Neuronal stem cell (in vitro differentiated cells): ENCODE data around the gene NUTM1. TPM values are rescaled to one million over a fixed set of nuclear protein-coding genes. Genes with fewer than 3 reads are reported as not detected.

Experiments used
- DNase-seq: peaks from one replicate; pipeline ENCODE4 v3.0.0-alpha.2; 2013; ENCODE audit warnings: low spot score
- H2AFZ ChIP-seq: one replicate; pipeline ENCODE4 v1.6.1; 2013; ENCODE audit warnings: mild to moderate bottlenecking, low read length, inconsistent platforms
- H2AK5ac ChIP-seq: 2 replicates; pipeline ENCODE4 v1.6.1; 2013; ENCODE audit warnings: low read depth, mild to moderate bottlenecking, inconsistent platforms, low read length, moderate library complexity, mixed read lengths
- H2BK120ac ChIP-seq: 2 replicates; pipeline ENCODE4 v1.6.1; 2013; ENCODE audit warnings: low read depth, mild to moderate bottlenecking, inconsistent platforms, low read length, moderate library complexity, mixed read lengths
- H2BK12ac ChIP-seq: one replicate; pipeline ENCODE4 v1.6.1; 2013; ENCODE audit warnings: low read length, inconsistent platforms
- H2BK15ac ChIP-seq: 2 replicates; pipeline ENCODE4 v1.6.1; 2013; ENCODE audit warnings: mild to moderate bottlenecking, low read length, inconsistent platforms, mixed read lengths
- H2BK5ac ChIP-seq: one replicate; pipeline ENCODE4 v1.6.1; 2013; ENCODE audit warnings: inconsistent platforms, mild to moderate bottlenecking, low read length, moderate library complexity
- H3K14ac ChIP-seq: one replicate; pipeline ENCODE4 v1.6.1; 2013; ENCODE audit warnings: low read length, inconsistent platforms
- H3K18ac ChIP-seq: 2 replicates; pipeline ENCODE4 v1.6.1; 2013; ENCODE audit warnings: low read length, inconsistent platforms
- H3K23ac ChIP-seq: 2 replicates; pipeline ENCODE4 v1.6.1; 2013; ENCODE audit warnings: low read depth, mild to moderate bottlenecking, mixed read lengths, low read length, inconsistent platforms; ENCODE audit not compliant: poor library complexity
- H3K27ac ChIP-seq: replicated peaks from 3 replicates; pipeline ENCODE4 v1.5.1; 2013; ENCODE audit warnings: low read length, inconsistent platforms
- H3K27me3 ChIP-seq, 3 experiments: 2 replicates each; pipeline ENCODE4 v1.6.1; 2013; ENCODE audit warnings: low read length in 3 of 3, mild to moderate bottlenecking in 2 of 3, inconsistent platforms in 1 of 3, low read depth in 1 of 3, mixed read lengths in 1 of 3, moderate library complexity in 1 of 3; ENCODE audit not compliant: control insufficient read depth in 3 of 3, insufficient read depth in 3 of 3
- H3K36me3 ChIP-seq, 2 donors: replicated peaks in 1 of 2; 2 replicates each; pipeline ENCODE4 v1.6.1; 2013; ENCODE audit warnings: low read length in 2 of 2; ENCODE audit not compliant: control insufficient read depth in 2 of 2, insufficient read depth in 2 of 2
- H3K4ac ChIP-seq: 2 replicates; pipeline ENCODE4 v1.6.1; 2013; ENCODE audit warnings: inconsistent platforms, mild to moderate bottlenecking, low read length, moderate library complexity
- H3K4me1 ChIP-seq, 2 donors: 1 replicate in 1 of 2; 2 replicates in 1 of 2; pipeline ENCODE4 v1.6.1; 2013; ENCODE audit warnings: low read length in 2 of 2, low read depth in 1 of 2; ENCODE audit not compliant: control insufficient read depth in 2 of 2, insufficient read depth in 1 of 2
- H3K4me2 ChIP-seq: one replicate; pipeline ENCODE4 v1.6.1; 2013; ENCODE audit warnings: mild to moderate bottlenecking, low read length, inconsistent platforms; ENCODE audit not compliant: insufficient read depth, poor library complexity, severe bottlenecking
- H3K4me3 ChIP-seq, 2 donors: 2 replicates each; pipeline ENCODE4 v1.5.1; 2013; ENCODE audit warnings: low read length in 2 of 2, mild to moderate bottlenecking in 2 of 2, inconsistent platforms in 1 of 2, moderate library complexity in 1 of 2
- H3K79me1 ChIP-seq: one replicate; pipeline ENCODE4 v1.6.1; 2013; ENCODE audit warnings: low read depth, mild to moderate bottlenecking, inconsistent platforms, low read length, moderate library complexity
- H3K9ac ChIP-seq: one replicate; pipeline ENCODE4 v1.6.1; 2013; ENCODE audit warnings: mild to moderate bottlenecking, low read depth, low read length, inconsistent platforms; ENCODE audit not compliant: poor library complexity
- H3K9me3 ChIP-seq, 2 donors: replicated peaks in 1 of 2; 2 replicates each; pipeline versions ENCODE3 to v1.6.1; 2013; ENCODE audit warnings: low read length in 2 of 2, mild to moderate bottlenecking in 2 of 2, inconsistent platforms in 1 of 2, low read depth in 1 of 2, mixed read lengths in 1 of 2, moderate library complexity in 1 of 2; ENCODE audit not compliant: control insufficient read depth in 2 of 2, insufficient read depth in 1 of 2
- H4K8ac ChIP-seq: one replicate; pipeline ENCODE4 v1.6.1; 2013; ENCODE audit warnings: low read depth, mild to moderate bottlenecking, inconsistent platforms, low read length, moderate library complexity
- H4K91ac ChIP-seq: one replicate; pipeline ENCODE4 v1.6.1; 2013; ENCODE audit warnings: low read length, low read depth, mild to moderate bottlenecking, inconsistent platforms; ENCODE audit not compliant: poor library complexity
- WGBS, 2 donors: extraction: QIAGEN DNeasy Blood & Tissue Kit; methylation state at CpG; one replicate each; pipeline ENCODE4 v1.1.7; 2013; ENCODE audit warnings: missing lambda C conversion rate in 2 of 2, mixed read lengths in 1 of 2; ENCODE audit not compliant: insufficient read length in 2 of 2, insufficient replicate concordance in 1 of 2; ENCODE audit errors: extremely low coverage in 2 of 2; 5-methylcytosine and 5-hydroxymethylcytosine counted together
- polyA plus RNA-seq, 2 experiments: library from polyadenylated mRNA; stranded (reverse); fragments of 200-250 nt; gene quantifications; one replicate each; pipeline ENCODE4 v1.2.3, GENCODE V29; 2013

The NUTM1 gene
- 0.01 TPM for polyA plus RNA-seq (2013, experiment 1 of 2)
- not detected for polyA plus RNA-seq (2013, experiment 2 of 2)

GRCh38 chr15:34342737-34343575, at the start of gene NUTM1, which contains the start of gene NOP10:
TSS of gene NUTM1 (plus strand) at chr15:34343315. CDS start at chr15:34343697, 382 bp downstream.
TSS of gene NOP10 (minus strand) at chr15:34343136. CDS start at chr15:34343073, 63 bp downstream.
- no peak within 1 kb of the TSS for H2BK12ac ChIP-seq
- no peaks in the 10 kb centered on the region for H3K27me3 ChIP-seq
- no peak within 1 kb of the TSS for H3K4ac ChIP-seq
- H2AK5ac ChIP-seq, result no peak within 1 kb of the TSS
- peak within 1 kb of the TSS; percentile 87 for H2AFZ ChIP-seq
- peaks cover 0 to 4% of the 10 kb centered on the region in 2 donors for H3K4me1 ChIP-seq
- peak; percentile 80 for DNase-seq
- H3K9ac ChIP-seq, result no peak within 1 kb of the TSS
- no CpG with 5 or more reads among the region's 38 CpGs for WGBS, 2 donors
- no peak within 1 kb of the TSS for H2BK15ac ChIP-seq
- peak within 1 kb of the TSS; percentile 59 for H3K18ac ChIP-seq
- H3K4me2 ChIP-seq, result peak within 1 kb of the TSS; percentile 74
- peaks cover 3% of the 10 kb centered on the region for H3K79me1 ChIP-seq
- H3K9me3 ChIP-seq, result peaks cover 1 to 3% of the 10 kb centered on the region in 2 donors
- H3K27ac ChIP-seq, result peak within 1 kb of the TSS; percentile 80
- no peak within 1 kb of the TSS for H2BK120ac ChIP-seq
- no peak within 1 kb of the TSS for H4K91ac ChIP-seq
- H3K14ac ChIP-seq, result no peak within 1 kb of the TSS
- H3K23ac ChIP-seq, result no peak within 1 kb of the TSS
- H4K8ac ChIP-seq, result no peak within 1 kb of the TSS
- H3K4me3 ChIP-seq, result peak within 1 kb of the TSS; percentile 78 to 96
- peaks cover 0 to 34% of the 10 kb centered on the region in 2 donors for H3K36me3 ChIP-seq
- H2BK5ac ChIP-seq, result no peak within 1 kb of the TSS

GRCh38 chr15:34297059-34297458, 46.1 kb upstream of the NUTM1 start:
- no CpG with 5 or more reads among the region's 1 CpG for WGBS, 2 donors
- H3K4ac ChIP-seq, result no peak overlapping the region

GRCh38 chr15:34301058-34301457, 42.1 kb upstream of the NUTM1 start:
- Histone ChIP-seq H3K18ac (no peak overlapping the region), H4K91ac (no peak overlapping the region), H3K9ac (no peak overlapping the region), H3K79me1 (no peaks in the 10 kb centered on the region), H2BK5ac (no peak overlapping the region), H3K4me2 (no peak overlapping the region), H3K9me3 (no peaks in the 10 kb centered on the region), H3K4me1 (no peaks in the 10 kb centered on the region), H2BK12ac (no peak overlapping the region), H2BK120ac (no peak overlapping the region), H2AFZ (no peak overlapping the region), H3K36me3 (no peaks in the 10 kb centered on the region), H3K14ac (no peak overlapping the region), H2AK5ac (no peak overlapping the region), H4K8ac (no peak overlapping the region), H2BK15ac (no peak overlapping the region), H3K27me3 (no peaks in the 10 kb centered on the region), H3K27ac (no peak overlapping the region), H3K4ac (no peak overlapping the region), H3K23ac (no peak overlapping the region), H3K4me3 (no peak overlapping the region)
- DNase-seq, result no peak
- WGBS, 2 donors, result no CpG with 5 or more reads among the region's 3 CpGs

More at GRCh38 chr15:34297059-34297458, 46.1 kb upstream of the NUTM1 start:
- Histone ChIP-seq H3K36me3 (no peaks in the 10 kb centered on the region), H2BK5ac (no peak overlapping the region), H3K27me3 (no peaks in the 10 kb centered on the region), H2BK12ac (no peak overlapping the region), H3K4me1 (no peaks in the 10 kb centered on the region), H3K9me3 (no peaks in the 10 kb centered on the region), H2BK120ac (no peak overlapping the region), H3K14ac (no peak overlapping the region), H3K9ac (no peak overlapping the region), H3K4me2 (no peak overlapping the region), H4K91ac (no peak overlapping the region), H2AK5ac (no peak overlapping the region), H4K8ac (no peak overlapping the region), H2AFZ (no peak overlapping the region), H2BK15ac (no peak overlapping the region), H3K18ac (no peak overlapping the region), H3K4me3 (no peak overlapping the region), H3K23ac (no peak overlapping the region), H3K79me1 (no peaks in the 10 kb centered on the region), H3K27ac (no peak overlapping the region)
- no peak for DNase-seq

- Histone ChIP-seq H3K4ac (no peak overlapping the region), H3K27ac (no peak overlapping the region), H3K36me3 (no peaks in the 10 kb centered on the region), H3K14ac (no peak overlapping the region), H4K91ac (no peak overlapping the region), H4K8ac (no peak overlapping the region), H3K27me3 (no peaks in the 10 kb centered on the region), H3K23ac (no peak overlapping the region), H3K18ac (no peak overlapping the region), H3K4me1 (no peaks in the 10 kb centered on the region), H2BK12ac (no peak overlapping the region), H2AK5ac (no peak overlapping the region), H3K9ac (no peak overlapping the region), H3K79me1 (no peaks in the 10 kb centered on the region), H2BK5ac (no peak overlapping the region), H3K4me2 (no peak overlapping the region), H3K4me3 (no peak overlapping the region), H3K9me3 (no peaks in the 10 kb centered on the region), H2BK120ac (no peak overlapping the region), H2BK15ac (no peak overlapping the region), H2AFZ (no peak overlapping the region)
- no peak for DNase-seq
Measured at GRCh38 chr15:34304613-34305012, 38.5 kb upstream of the NUTM1 start.
